GM12892 (cell line): ENCODE measurements around the gene EFNA5.

ENCODE experiments used
- POLR2A ChIP-seq: IDR thresholded peaks from 2 replicates; pipeline ENCODE4 v1.6.1; 2011; ENCODE audit warnings: low read depth, low read length, control low read depth
- TAF1 ChIP-seq: IDR thresholded peaks from 2 replicates; pipeline ENCODE4 v1.6.1; 2011; ENCODE audit warnings: low read depth, mild to moderate bottlenecking, control low read depth, low read length, borderline replicate concordance

GRCh38 chr5:107460789-107461188 lies 209.9 kb downstream of the EFNA5 start:
- TF ChIP-seq POLR2A (no peak), TAF1 (no peak)
